GM12892 (cell line): ENCODE data around the gene CDH23.
"Not testable (repeated sequence)": the region's sequence is repeated elsewhere in the genome, so short reads cannot be mapped to it uniquely, and the experiment has no call there.

Experiments used
- DNase-seq: peaks from one replicate; pipeline ENCODE4 v3.0.0; 2011; ENCODE audit not compliant: insufficient read length
- FAIRE-seq: peaks from 2 replicates; lab custom pipeline; 2011; peaks lifted over from hg19 to GRCh38; lab: Jason Lieb, UNC
- POLR2A ChIP-seq: IDR thresholded peaks from 2 replicates; pipeline ENCODE4 v1.6.1; 2011; ENCODE audit warnings: low read depth, low read length, control low read depth
- POLR2AphosphoS5 ChIP-seq: IDR thresholded peaks from 2 replicates; pipeline ENCODE4 v1.6.1; 2011; ENCODE audit warnings: low read depth, low read length, control low read depth
- TAF1 ChIP-seq: IDR thresholded peaks from 2 replicates; pipeline ENCODE4 v1.6.1; 2011; ENCODE audit warnings: low read depth, mild to moderate bottlenecking, control low read depth, low read length, borderline replicate concordance

The CDH23 gene

GRCh38 chr10:71596127-71596526 lies 199.4 kb downstream of the CDH23 start:
- no peak for DNase-seq
- TF ChIP-seq TAF1 (no peak), POLR2A (no peak), POLR2AphosphoS5 (no peak)
- FAIRE-seq, result no peak

DNA sequence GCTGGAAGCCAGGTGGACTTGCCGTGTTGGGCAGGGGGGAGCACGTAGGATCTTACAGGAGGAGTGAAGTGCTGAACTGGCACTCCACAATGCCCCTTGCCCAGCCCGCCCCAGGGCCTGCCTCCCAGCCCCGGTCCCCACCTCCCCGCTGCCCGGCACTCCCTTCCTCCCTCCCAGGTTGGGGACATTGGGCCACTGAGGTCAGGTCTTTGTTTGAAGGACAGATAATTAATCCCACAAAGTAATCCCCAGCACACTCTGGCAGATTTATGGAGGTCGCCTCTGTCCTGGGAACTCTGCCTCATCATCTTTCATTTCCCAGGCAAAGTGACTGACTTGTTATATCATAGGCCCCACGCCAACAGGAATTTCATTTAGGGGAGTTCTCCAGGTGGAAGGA lies 200.0 kb downstream of the CDH23 start:
- no peak for TF ChIP-seq POLR2A
- TF ChIP-seq TAF1, result no peak
- TF ChIP-seq POLR2AphosphoS5, result no peak
- FAIRE-seq (no peak), DNase-seq (no peak)

DNA sequence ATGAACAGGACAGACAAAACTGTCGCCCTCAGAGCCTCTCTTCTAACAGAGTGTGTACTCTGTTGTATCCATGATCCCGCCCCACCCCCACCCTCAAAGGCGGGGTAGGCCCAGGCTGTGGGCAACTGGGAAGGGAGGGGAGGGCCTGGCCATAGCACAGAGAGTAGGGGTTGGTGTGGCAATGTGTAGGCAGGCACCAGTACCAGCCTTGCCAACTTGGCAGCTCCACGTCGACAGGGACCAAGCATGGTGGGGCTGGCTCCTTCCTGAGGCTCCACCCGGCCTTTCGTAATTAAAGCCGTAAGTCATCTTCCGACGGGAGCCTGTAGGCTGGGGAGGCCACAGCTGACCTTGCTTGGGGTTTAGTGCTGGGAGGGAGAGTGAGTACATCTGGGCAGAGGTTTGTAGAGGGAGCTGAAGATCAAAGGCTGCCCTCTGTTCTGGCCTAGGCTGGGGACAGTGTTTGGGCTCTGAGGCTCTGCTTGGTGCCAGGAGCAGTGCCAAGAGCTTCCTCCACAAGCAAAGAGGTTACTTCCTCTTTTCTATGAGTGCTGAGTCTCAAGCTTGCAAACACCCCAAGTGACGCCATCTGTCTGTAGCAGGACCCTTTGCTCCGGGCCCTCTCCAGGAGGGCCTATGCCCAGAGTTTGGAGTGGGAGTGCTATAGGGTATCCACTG lies 201.2 kb downstream of the CDH23 start:
- no peak for FAIRE-seq
- DNase-seq, result peak; percentile 48
- TF ChIP-seq TAF1, result no peak
- TF ChIP-seq POLR2AphosphoS5, result no peak
- TF ChIP-seq POLR2A, result no peak

- TF ChIP-seq POLR2AphosphoS5 (no peak), TAF1 (no peak), POLR2A (no peak)
- DNase-seq (no peak), FAIRE-seq (no peak)
These were observed 201.9 kb downstream of the CDH23 start for GRCh38 chr10:71598621-71599055.

- no peak for FAIRE-seq
These were observed 202.8 kb downstream of the CDH23 start for GRCh38 chr10:71599518-71599917.

GRCh38 chr10:71600242-71600641 lies 203.5 kb downstream of the CDH23 start:
- FAIRE-seq, result not testable (repeated sequence)

More at GRCh38 chr10:71599518-71599917, 202.8 kb downstream of the CDH23 start:
- DNase-seq, result no peak
- TF ChIP-seq TAF1 (no peak), POLR2A (no peak), POLR2AphosphoS5 (no peak)

DNA sequence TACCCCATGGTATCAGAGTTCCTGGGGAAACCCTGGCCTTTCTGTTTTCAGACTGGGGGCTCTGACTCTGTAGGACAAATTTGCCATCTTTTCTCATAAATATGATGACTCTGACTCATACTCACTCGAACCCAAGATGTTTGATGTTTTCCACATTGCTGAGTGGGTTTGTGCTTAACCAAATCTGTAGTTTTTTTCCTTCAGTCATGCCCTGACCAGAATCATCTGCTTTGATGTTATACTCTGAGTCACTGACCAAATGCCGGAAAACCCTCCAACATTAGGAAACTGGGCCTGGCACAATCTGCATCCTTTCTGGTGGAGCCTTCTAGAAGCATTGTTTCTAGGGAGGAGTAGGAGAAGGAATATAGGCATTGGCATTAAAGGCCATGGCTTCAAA lies 204.1 kb downstream of the CDH23 start:
- TF ChIP-seq TAF1 (no peak), POLR2A (no peak), POLR2AphosphoS5 (no peak)
- FAIRE-seq (no peak), DNase-seq (no peak)

More at GRCh38 chr10:71600242-71600641, 203.5 kb downstream of the CDH23 start:
- not testable (repeated sequence) for DNase-seq

DNA sequence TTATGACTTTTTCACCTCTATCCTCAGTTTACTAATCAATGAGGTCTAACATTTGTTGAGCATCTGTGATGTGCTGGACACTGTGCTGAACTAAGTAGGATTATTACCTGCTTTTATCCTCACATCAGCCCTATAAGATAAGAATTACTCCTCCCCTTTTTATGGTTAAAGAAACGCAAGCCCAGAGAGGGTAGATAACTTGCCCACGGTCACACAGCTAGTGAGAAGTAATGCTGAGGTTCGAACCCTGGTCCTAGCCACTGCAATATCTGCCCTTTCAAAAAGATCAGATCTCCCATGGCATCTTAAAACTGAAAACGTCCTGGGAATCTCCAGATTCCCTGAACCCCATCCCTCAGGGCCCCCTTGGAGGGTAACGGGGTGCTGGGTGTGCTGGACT lies 204.6 kb downstream of the CDH23 start:
- TF ChIP-seq TAF1, result no peak
- TF ChIP-seq POLR2AphosphoS5, result no peak
- no peak for TF ChIP-seq POLR2A
- no peak for FAIRE-seq
- DNase-seq, result no peak

- no peak for FAIRE-seq
- TF ChIP-seq POLR2AphosphoS5, result no peak
- TF ChIP-seq TAF1, result no peak
- TF ChIP-seq POLR2A, result no peak
- DNase-seq, result no peak
These were observed 206.4 kb downstream of the CDH23 start for GRCh38 chr10:71603150-71603549.

- TF ChIP-seq POLR2AphosphoS5, result no peak
- no peak for TF ChIP-seq TAF1
- no peak for TF ChIP-seq POLR2A
- FAIRE-seq, result no peak
- DNase-seq, result no peak
These were observed 207.0 kb downstream of the CDH23 start for GRCh38 chr10:71603754-71604153.

DNA sequence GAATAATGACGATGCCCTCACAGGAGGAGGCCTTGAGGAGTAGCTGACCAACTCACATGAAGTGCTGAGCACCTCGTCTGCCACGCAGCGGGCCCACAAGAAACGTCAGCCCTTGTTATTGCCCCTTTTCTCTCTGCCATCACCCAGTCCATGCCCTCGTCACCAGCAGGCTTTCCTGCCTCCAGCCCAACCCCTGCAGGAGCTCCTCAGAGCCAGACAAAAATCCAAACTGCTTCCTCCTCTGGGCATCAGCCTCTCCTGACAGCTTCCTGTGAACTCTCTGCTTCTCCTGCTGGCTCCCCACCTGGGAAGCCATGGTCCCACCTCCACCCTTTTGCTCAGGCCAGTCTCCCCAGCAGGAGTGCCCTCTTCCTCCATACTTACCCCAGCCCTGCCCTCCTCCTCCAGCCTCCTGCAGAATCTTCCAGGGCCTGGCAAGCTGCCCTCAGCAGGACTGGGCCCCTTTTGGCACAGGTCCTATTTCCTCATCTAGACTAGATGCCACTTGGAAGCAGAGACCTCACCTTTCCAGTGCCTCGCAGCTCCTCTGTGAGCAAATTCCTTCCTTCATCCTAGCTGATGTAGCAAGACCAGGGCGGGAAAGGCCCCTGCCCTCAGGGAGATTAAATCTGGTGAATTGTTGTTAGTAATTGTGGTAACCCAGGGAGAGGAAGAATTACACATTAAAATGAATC lies 207.8 kb downstream of the CDH23 start:
- TF ChIP-seq POLR2AphosphoS5 (no peak), POLR2A (no peak), TAF1 (no peak)
- FAIRE-seq (no peak), DNase-seq (no peak)

DNA sequence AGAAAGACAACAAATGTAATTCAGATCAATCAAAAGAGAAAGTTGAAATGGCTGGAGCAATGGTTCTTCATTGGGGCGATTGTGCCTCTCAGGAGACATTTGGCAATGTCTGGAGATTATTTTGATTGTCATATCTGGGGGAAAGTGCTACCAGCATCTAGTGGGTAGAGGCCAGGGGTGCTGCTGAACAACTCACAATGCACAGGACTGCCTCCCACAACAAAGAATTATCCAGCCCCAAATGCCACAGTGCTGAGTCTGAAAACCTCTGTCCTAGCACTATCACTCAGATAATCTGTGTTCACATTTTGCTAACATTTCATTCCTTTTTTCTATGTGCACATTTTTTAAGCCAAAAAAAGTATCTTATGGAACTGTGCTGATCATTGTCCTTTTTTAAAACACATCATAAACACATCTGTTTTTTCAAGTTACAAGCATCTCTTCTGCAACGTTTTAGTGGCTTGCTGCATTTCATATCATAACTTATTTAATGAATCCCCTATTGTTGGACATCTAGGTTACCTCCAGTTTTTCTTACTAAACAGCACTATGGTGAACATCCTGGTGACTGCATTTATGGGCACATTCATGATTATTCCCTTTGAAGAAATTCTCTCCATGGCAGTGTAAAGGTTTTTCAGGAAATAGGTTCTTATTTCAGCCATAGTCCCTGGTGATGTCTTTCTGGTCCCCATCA lies 208.7 kb downstream of the CDH23 start:
- no peak for DNase-seq
- TF ChIP-seq POLR2AphosphoS5 (no peak), POLR2A (no peak), TAF1 (no peak)
- no peak for FAIRE-seq
